ENCODE results near the gene PRR33.

The PRR33 gene

GRCh38 chr11:1862588-1863351 lies 28.9 kb downstream of the PRR33 start:
- no peak for DNase-seq (ENCODE audit: low read depth)

GRCh38 chr11:1861435-1862411 lies 30.0 kb downstream of the PRR33 start:
- no peak for DNase-seq (ENCODE audit: low read depth)

DNA sequence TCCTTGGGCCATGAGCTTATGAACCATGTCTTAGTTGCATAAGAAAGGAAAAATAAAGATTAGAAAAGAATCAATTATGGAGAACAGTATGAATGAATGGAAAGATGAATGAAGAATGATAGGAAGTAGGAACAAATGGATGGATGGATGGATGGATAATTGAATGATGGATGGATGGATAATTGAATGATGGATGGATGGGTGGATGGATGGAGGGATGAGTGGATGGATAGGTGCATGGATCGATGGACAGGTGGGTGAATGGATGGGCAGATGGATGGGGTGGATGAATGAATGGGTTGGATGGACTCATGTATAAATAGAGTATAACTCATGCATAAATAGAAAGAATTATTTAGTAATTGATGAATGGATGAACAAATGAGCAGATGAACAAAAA lies 31.6 kb downstream of the PRR33 start:
- DNase-seq (ENCODE audit: low read depth), result no peak

DNA sequence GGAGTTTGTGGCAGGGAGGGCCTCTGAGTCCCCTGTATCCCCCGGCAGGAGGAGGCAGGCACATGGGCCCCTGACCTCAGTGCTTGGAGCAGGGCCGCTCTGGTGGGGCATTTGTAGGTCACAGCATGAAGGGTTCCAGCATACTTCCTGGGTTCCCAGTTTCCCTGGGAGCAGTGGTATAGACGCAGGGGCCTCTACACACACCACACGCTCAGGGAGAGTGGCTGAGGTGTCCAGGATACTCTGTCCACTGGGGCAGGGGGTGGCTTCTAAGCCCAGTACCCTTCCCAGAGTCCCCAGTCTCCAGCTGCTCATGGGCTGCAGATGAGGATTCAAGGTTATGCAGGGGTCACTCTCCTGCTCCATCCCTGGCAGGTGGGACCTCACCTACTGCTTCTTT lies 32.7 kb downstream of the PRR33 start:
- DNase-seq (ENCODE audit: low read depth), result no peak

GRCh38 chr11:1858576-1858975 lies 33.1 kb downstream of the PRR33 start:
- DNase-seq (ENCODE audit: low read depth), result no peak

DNA sequence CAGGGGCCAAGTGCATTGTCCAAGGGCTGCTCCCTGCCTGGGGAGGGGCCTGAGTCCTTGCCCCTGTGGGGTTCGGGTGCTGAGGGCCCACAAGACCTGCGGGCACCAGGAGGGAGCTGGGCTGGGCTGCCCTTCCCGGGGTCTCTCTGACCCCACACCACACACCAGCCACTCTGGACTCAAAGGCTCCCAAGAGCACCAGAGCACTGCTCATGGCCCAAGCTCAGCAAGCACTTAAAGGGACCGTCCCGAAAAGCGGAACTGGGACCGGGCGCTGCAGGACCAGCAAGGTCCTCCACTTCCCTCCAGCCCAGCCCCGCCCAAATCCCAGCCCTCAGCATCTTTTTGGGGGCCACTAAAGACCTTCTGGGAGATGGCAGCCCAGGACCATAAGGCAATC lies 33.5 kb downstream of the PRR33 start:
- no peak for DNase-seq (ENCODE audit: low read depth)

DNA sequence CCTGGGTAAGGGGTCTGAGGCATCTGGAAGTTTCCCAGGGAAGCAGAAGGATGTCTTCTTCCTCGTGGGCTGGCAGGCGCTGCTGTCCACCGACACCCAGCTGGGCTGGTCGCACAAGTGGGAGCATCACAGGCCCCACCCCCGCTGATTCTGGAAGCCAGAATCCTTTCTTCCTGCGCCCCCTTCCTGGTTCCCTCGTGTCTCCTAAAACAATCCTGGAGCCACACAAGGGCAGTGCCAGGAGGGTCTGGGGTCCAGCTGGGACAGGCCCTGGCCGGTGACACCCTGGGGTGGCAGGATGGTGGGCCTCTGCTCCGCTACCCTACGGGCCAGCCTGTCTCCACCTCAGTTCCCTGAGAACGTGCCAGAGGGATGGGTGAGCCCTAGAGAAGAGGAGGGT lies 34.6 kb downstream of the PRR33 start:
- DNase-seq (ENCODE audit: low read depth), result no peak

- no peak for DNase-seq (ENCODE audit: low read depth)
Measured at GRCh38 chr11:1856306-1857005, 35.2 kb downstream of the PRR33 start.

GRCh38 chr11:1855886-1856265 lies 35.8 kb downstream of the PRR33 start:
- DNase-seq (ENCODE audit: low read depth), result no peak

DNA sequence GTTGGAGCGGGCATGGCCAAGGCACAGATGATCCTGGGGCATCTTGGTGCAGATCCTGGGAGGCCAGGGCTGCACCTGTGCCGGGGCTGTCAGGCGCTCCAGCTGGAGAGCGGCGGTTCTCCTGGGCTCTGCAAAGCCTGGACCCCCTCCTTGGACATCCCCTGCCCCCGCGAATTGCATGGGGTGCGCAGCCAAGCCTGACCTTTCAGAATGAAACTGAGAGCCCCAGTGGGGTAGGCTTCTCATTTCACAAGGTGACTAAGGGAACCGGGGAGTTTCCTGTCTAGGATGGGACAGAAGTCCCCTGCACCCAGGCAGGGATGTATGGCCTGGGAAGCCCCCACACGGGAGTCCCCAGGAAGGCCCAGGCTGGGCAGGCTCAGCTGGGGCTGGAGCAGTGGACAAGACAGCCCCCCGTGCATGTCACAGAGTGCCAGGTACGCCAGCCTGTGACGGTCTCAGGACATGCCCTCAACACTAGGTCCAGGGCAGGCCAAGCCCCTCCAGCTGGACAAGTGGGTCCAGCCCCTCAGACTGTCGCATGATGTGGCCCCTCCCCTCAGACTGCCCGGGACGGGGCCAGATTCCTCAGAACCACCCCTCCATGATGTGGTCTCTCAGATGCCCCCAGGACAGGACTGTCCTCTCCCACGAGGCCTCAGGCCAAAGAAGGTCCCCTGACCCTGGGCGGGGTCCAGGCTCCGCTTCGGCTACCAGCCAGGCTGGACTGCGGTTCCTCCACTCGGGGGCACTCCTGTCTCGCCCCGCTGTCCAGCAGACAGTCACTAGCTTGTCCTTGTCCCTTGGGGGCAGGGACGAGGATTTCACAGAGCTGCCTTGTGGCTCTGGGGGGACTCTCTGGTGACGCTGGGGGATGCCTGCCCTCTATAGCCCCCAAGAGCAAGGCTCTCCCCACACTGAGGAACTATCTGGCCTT lies 36.5 kb downstream of the PRR33 start:
- DNase-seq (ENCODE audit: low read depth), result no peak

DNA sequence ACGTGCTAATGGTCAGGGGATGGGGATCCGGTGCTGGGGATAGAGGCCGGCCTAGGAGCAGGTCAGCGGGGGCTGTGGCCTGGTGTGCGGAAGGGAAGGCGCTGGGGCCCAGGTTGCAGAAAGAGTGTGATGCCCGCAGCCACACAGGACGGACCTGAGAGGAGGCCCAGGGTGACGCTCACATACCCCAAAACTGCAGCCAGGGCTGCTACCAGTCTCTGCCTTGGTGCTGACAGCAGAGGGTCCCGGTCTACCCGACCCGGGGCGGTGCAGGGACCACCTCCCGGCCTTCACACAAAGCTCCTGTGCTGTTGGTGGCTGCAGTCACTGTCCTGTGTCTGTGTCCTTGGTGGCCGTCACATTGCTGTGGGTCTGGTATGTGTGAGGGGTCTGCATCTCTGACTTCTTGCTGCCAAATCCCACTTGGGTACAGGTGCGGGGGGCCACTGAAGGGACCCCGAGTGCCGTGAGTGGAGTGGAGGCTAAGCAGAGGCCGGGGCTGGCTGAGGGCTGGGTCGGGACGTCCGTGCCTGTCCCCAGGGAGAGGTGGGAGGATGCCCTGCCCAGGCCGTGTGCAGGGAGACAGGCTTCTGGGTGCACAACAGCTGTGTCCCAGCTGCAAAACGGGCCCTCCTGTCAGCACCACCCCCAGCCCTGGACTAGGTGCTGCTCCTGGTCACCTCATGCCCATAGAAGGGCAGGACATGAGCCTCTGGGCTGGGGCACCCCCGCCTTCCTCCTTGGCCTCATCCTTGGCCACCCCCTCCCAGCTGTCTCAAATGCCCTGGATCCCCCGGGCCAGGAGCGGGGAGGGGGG lies 37.4 kb downstream of the PRR33 start:
- DNase-seq (ENCODE audit: low read depth), result no peak

GRCh38 chr11:1853376-1854131 lies 38.1 kb downstream of the PRR33 start:
- DNase-seq (ENCODE audit: low read depth), result no peak

DNA sequence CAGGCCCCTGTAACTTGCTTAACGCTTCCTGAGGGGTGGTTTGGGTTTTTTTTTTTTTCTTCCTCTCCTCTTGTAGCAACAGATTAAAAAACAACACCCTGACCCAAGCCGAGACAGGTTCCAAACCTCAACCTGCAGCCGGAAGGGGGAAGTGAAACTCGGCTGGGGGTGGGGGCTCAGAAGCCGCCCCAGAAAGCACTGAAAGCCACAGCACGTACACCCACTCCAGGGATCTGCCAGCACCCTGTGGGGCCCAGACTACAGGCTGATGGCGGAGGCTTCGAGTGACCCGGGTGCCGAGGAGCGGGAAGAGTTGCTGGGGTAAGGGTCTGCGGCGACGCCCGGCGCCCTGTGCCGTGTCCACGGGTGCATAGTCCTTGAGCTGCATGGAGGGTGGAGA lies 38.8 kb downstream of the PRR33 start, which contains the start of gene LSP1:
TSS of gene LSP1 (plus strand) at position 208 of the 400 bp plus-strand sequence. CDS start at position 269, 61 bp downstream.
- peak; percentile 53 for DNase-seq (ENCODE audit: low read depth)

DNA sequence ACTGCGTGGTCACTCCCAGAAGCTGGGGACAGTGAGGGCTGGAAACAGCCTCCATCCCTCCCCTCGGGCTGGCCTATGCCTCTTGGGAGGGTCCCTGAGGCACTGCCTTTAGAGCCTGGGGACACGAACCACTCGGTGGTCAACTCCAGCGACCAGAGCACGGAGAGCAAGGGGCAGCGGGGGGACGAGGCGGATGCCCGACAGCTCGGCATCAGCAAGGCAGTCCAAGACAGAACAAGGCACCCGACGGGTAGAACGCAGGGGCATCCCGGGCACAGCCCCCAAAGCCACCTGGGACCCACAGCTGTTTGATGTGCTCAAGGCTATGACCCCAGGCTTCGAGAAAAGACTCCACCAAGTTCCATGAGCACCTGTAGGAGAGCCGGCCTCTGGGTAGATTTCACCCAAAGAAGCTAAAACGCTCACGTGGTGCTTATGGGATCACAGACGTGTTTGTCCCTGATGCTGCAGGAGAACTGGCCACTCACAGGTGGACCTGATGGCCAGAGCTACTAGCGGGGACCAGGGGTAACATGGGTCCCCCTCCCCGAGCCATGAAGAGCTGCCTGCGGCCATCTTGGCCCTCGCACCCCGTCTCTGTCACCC lies 39.3 kb downstream of the PRR33 start:
- no peak for DNase-seq (ENCODE audit: low read depth)

GRCh38 chr11:1851468-1852180 lies 40.1 kb downstream of the PRR33 start:
- no peak for DNase-seq (ENCODE audit: low read depth)

DNA sequence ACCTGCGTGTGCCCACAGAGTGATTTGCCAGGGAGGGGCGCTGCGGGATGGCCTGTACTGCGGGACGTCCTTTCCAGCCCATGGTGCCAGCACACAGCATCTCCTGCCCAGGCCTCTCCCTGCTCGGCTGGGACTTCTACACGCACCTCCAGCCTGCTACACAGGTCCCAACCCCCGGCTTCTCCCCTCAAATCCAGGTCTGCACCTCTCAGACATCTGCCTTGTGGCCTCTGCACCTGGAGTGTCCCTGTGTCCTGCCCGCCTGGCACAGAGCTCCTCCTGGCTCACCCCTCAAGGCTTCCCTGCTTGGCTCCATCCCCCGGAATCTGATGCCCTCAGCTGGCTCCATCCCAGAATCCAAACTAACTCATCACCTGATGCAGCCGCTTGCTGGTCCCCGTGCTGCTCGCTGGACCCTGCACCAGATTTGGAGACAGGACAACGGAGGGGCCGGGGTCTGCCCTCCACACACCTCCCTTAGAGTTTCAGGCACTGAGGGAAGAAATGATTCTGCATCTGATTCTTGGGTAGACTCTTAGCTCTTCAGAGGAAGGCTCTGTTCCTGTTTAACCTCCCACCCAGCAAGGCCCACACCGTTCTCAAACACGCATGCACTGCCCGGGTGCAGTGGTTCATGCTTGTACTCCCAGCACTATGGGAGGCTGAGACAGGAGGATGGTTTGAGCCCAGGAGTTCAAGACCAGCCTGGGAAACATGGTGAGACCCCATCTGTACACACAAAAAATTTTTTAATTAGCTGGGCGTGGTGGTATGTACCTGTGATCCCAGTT lies 42.9 kb downstream of the PRR33 start:
- no peak for DNase-seq (ENCODE audit: low read depth)

DNA sequence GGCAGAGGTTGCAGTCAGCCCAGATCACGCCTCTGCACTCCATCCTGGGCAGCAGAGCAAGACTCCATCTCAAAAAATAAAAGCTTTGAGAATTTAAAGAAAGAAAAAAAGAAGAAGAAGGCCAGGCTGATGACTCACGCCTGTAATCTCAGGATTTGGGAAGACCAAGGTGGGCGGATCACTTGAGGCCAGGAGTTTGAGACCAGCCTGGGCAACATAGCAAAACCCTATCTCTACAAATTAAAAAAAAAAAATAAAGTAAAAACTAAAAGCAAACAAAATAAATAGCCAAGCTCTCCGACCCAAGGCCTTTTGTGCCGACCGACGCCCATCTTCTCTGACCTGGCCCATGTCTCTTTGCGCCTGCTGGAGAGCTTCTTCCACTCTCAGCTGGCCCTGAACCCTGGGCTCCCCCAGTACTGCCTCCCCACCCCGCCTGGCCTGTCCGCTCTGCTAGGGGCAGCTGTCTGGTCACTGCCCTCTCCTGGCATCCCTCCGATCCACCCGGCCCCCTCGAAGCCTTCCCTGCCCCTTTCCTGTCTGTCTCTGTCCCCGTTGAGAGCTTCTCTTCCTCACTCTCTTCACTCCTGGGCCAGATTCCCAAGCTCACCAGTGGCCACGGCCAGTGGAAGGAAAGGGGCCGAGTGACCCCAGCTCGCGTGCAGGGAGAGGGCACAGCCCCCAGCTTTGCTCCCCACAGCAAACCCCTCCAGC lies 43.6 kb downstream of the PRR33 start:
- DNase-seq (ENCODE audit: low read depth), result no peak
